Peyer's patch (tissue), 4 donors: ENCODE data around the gene ZNF324.
"Not testable (repeated sequence)": the region's sequence is repeated elsewhere in the genome, so short reads cannot be mapped to it uniquely, and the experiment has no call there.

Experiments used
- POLR2A ChIP-seq, 2 donors: fragments of 450-650 bp; IDR thresholded peaks; one replicate each; pipeline ENCODE4 v1.5.1; 2017; ENCODE audit warnings: antibody characterized with exemption in 2 of 2, mild to moderate bottlenecking in 2 of 2, moderate library complexity in 2 of 2
- TF ChIP-seq, protein P1 (sequence below), 6 experiments: fragments of 450-650 bp in 4 of 6; fragments of 200-600 bp in 2 of 6; sonication (generic) in 1 of 6; IDR thresholded peaks; one replicate each; pipeline ENCODE4 v1.5.1; 2017 to 2019; ENCODE audit warnings: antibody characterized with exemption in 6 of 6, mild to moderate bottlenecking in 3 of 6, moderate library complexity in 1 of 6

GRCh38 chr19:58449980-58450379, 16.9 kb upstream of the ZNF324 start:
- TF ChIP-seq, protein P1, sequence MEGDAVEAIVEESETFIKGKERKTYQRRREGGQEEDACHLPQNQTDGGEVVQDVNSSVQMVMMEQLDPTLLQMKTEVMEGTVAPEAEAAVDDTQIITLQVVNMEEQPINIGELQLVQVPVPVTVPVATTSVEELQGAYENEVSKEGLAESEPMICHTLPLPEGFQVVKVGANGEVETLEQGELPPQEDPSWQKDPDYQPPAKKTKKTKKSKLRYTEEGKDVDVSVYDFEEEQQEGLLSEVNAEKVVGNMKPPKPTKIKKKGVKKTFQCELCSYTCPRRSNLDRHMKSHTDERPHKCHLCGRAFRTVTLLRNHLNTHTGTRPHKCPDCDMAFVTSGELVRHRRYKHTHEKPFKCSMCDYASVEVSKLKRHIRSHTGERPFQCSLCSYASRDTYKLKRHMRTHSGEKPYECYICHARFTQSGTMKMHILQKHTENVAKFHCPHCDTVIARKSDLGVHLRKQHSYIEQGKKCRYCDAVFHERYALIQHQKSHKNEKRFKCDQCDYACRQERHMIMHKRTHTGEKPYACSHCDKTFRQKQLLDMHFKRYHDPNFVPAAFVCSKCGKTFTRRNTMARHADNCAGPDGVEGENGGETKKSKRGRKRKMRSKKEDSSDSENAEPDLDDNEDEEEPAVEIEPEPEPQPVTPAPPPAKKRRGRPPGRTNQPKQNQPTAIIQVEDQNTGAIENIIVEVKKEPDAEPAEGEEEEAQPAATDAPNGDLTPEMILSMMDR (IDR thresholded peaks at IDR 0.05) = not testable (repeated sequence)
- TF ChIP-seq POLR2A (IDR thresholded peaks at IDR 0.05) = not testable (repeated sequence)
